Effector memory CD8-positive, alpha-beta T cell (primary cell): Measurements from ENCODE around the gene GPR179.

Source experiments
- ATAC-seq: fragments of 150-1000 bp; cut with Tn5 transposase; replicated peaks from 2 replicates; pipeline ENCODE4 v1.10.0; 2021; ENCODE audit warnings: mild to moderate bottlenecking, moderate library complexity
- DNase-seq, 3 experiments: peaks; one replicate each; pipeline ENCODE4 v3.0.0; 2021
- H3K27ac Mint-ChIP-seq, 2 donors: one replicate each; pipeline ENCODE4 v1.8.0; 2022; ENCODE audit warnings: mild to moderate bottlenecking in 2 of 2, mixed read lengths in 2 of 2, moderate library complexity in 2 of 2
- H3K27me3 Mint-ChIP-seq, 2 donors: one replicate each; pipeline ENCODE4 v1.8.0; 2022; ENCODE audit warnings: mixed read lengths in 2 of 2
- H3K36me3 Mint-ChIP-seq: one replicate; pipeline ENCODE4 v1.8.0; 2022; ENCODE audit warnings: mild to moderate bottlenecking, moderate library complexity, mixed read lengths; ENCODE audit not compliant: insufficient read depth
- H3K4me1 Mint-ChIP-seq, 2 donors: one replicate each; pipeline ENCODE4 v1.8.0; 2022; ENCODE audit warnings: low read depth in 2 of 2, mixed read lengths in 2 of 2
- H3K4me3 Mint-ChIP-seq, 2 donors: one replicate each; pipeline ENCODE4 v1.8.0; 2022; ENCODE audit warnings: mild to moderate bottlenecking in 2 of 2, mixed read lengths in 2 of 2, moderate library complexity in 2 of 2
- H3K9me3 Mint-ChIP-seq, 2 donors: one replicate each; pipeline ENCODE4 v1.8.0; 2022; ENCODE audit warnings: mixed read lengths in 2 of 2

GPR179 gene

DNA sequence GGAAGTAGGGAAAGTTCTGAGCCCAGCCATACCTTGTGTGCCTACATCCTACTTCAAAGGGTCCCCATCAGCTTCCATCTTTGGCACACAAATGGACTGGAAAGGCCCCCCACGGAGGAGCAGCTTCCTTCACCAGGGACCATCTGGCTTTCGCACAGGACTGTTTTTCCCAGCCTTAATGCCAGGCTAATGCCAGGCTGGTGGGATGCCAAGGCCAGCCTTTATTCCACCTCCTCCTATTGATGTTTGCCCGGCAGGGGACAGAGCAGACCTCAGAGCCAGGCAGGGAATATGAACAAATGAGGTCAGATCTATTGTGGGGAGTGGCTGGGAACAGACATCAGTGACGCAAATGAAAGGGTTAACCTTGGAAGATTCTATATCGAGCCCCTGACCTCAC, 5.7 kb downstream of the GPR179 start:
- Mint-ChIP-seq H3K9me3 (no peaks in the 10 kb centered on the region), H3K27me3 (peaks cover 26 to 58% of the 10 kb centered on the region in 2 donors), H3K27ac (no peak overlapping the region), H3K4me1 (no peaks in the 10 kb centered on the region), H3K36me3 (no peaks in the 10 kb centered on the region), H3K4me3 (no peak overlapping the region)
- no peak for ATAC-seq
- no peak for DNase-seq

DNA sequence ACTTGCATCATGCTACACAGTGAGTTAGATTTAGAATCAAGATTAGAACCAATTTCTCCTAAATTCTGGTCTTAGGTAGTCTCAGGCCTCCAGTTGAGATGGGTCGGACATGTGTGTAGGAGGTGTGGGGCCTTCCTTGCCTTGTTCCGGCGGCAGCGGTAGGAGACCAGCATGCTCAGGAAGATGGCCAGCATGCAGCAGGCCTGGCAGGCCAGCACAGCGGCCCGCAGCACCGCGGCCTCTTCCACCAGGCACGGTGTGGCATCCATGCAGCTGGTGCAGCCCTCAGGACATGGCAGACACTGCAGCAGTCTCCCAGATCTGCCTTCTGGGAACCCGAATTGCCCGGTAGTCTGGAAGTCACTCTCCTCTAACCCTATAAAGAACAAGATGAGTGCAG, 6.9 kb downstream of the GPR179 start:
- no peaks in the 10 kb centered on the region for H3K36me3 Mint-ChIP-seq

DNA sequence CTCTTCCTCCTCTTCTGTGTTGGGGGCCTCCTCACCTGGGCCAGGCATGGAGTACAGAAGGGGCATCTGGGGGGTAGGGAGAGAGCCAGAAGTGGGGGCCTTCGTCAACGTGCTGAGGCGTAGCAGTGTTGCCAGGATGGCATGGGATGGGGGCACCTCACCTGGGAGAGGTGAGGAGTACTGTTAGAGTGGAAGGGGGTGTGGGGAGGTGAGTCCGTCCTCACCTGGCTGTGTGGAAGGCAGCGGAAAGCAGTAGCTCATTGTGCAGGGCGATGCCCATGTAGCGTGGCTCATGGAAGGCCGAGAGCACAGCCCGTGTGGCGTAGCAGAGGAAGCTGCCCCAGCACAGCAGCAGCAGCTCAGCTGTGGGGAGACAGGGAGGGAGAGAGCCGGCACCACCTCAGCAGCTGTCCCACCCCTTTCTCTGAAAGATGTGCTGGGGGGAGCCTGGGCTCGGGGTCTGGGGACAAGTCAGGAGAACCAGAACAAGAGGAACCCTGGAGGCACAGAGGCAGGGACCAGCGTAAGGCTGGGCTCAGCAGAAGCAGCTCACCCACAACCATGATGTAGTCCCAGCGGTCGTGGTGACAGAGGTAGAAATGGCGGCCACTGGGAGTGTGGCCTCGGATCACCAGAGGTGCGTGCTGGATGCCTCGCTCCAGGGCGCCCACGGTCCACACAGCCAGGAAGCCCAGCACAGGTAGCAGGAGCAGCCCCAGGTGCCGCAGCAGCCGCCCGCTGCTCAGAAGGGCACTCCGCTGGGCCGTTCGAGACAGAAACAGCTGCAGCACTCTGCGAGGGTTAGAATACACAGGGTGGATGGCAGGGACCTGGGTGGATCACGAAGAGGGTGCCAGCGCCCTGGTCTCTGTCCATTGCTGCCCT, 9.0 kb downstream of the GPR179 start:
- no peak overlapping the region for H3K27ac Mint-ChIP-seq
- H3K9me3 Mint-ChIP-seq = no peaks in the 10 kb centered on the region
- ATAC-seq (no peak), DNase-seq (no peak)
- no peaks in the 10 kb centered on the region for H3K4me1 Mint-ChIP-seq
- H3K36me3 Mint-ChIP-seq = no peaks in the 10 kb centered on the region
- H3K4me3 Mint-ChIP-seq = no peak overlapping the region
- peaks cover 38 to 69% of the 10 kb centered on the region in 2 donors for H3K27me3 Mint-ChIP-seq

More for the DNA sequence above, 6.9 kb downstream of the GPR179 start:
- DNase-seq = no peak
- Mint-ChIP-seq H3K27ac (peak overlapping the region in 1 of 2 donors; percentile 22), H3K4me3 (no peak overlapping the region), H3K9me3 (no peaks in the 10 kb centered on the region), H3K4me1 (no peaks in the 10 kb centered on the region), H3K27me3 (peaks cover 25 to 58% of the 10 kb centered on the region in 2 donors)
- ATAC-seq = no peak

DNA sequence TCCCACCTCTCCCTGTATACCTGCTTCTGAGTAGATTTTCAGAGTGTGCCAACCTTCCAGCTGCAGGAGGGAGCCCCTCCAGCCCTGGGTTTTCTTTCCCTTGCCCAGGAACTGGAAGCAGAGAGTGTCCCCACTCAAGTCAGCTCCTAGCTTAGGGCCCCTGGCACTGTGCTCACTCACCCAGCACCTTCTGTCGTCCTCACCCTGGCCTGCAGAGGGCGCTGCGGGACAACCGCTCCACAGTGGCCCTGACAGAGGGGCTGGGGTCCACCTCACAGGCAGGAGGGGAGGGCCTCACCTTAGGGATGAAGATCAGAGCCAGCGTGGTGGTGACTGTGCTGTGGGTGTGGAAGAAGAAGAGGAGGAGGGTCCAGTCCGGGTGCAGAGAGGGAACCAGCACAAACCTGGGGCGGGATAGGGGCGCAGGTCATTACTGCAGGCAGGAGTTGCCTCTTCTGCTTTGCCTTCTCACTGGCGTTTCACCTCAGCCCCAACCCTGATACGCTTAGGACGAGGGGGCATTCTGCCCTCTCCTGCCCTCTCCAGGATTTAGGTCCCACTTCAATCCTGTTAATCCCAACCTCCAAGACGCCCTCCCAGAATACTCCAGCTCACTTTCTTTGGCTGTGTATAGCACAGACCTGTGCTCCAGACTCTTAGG, 10.0 kb downstream of the GPR179 start:
- no peaks in the 10 kb centered on the region for H3K4me1 Mint-ChIP-seq

GRCh38 chr17:38332735-38333134, 11.0 kb downstream of the GPR179 start:
- Mint-ChIP-seq H3K36me3 (no peaks in the 10 kb centered on the region), H3K4me1 (no peaks in the 10 kb centered on the region), H3K4me3 (no peak overlapping the region), H3K27me3 (peaks cover 46 to 84% of the 10 kb centered on the region in 2 donors), H3K9me3 (no peaks in the 10 kb centered on the region), H3K27ac (no peak overlapping the region)
- DNase-seq (no peak), ATAC-seq (no peak)

More for the DNA sequence above, 10.0 kb downstream of the GPR179 start:
- Mint-ChIP-seq H3K9me3 (no peaks in the 10 kb centered on the region), H3K36me3 (no peaks in the 10 kb centered on the region), H3K27me3 (peaks cover 44 to 78% of the 10 kb centered on the region in 2 donors), H3K4me3 (no peak overlapping the region), H3K27ac (no peak overlapping the region)
- DNase-seq (peak; percentile 23 to 32 (median 26)), ATAC-seq (peak; percentile 54)

- ATAC-seq = no peak
- Mint-ChIP-seq H3K9me3 (no peaks in the 10 kb centered on the region), H3K36me3 (no peaks in the 10 kb centered on the region), H3K27me3 (peaks cover 41 to 77% of the 10 kb centered on the region in 2 donors), H3K4me3 (no peak overlapping the region), H3K4me1 (no peaks in the 10 kb centered on the region), H3K27ac (no peak overlapping the region)
- no peak for DNase-seq
These were observed 12.8 kb downstream of the GPR179 start for GRCh38 chr17:38330941-38331411.

DNA sequence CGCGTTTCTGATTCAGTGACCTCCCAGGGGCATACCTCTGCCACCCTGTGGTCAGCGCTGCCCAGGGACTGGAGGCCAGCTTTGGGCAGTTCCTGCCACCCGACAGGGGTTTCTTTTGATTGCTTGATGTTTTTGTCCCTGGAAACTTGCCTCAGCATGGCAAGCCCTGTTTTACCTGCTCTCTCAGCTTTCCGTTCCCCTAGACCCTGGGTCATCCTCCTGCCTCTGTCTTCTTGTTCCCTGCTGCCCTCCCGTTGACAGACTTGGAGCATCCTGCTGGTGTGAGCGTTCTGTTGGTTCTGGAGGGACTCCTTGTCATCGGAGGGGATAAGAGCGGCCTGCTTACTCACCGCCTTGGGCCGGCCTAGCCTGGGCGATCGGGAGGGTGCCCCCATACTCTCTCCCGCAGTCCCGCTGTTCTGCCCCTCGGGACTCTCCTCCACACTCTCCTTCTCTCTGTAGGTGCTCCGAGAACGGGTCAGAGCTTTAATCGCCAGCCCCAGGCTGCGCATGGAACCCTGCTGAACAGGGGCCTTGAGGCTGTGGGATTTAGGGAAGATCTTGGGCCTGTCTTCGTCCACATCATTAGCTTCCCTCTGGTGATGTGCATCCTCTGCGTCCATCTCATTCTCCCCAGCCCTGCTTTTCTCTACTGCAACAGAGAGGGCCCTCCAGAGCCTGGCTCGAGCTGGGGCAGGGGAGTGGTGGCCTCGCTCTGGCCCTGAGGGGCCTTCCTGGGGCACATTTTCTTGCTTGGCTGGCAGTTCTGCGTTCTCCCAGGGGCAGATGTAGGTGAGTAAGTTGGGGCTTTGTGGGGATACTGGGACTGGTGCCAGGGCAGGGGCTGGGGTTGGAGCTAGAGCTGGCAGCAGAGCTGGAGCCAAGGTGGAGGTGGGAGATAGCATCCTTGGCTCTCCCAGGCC, 13.7 kb downstream of the GPR179 start:
- no peaks in the 10 kb centered on the region for H3K4me1 Mint-ChIP-seq
- no peak for ATAC-seq
- H3K4me3 Mint-ChIP-seq = no peak overlapping the region
- H3K9me3 Mint-ChIP-seq = no peaks in the 10 kb centered on the region
- no peaks in the 10 kb centered on the region for H3K36me3 Mint-ChIP-seq
- no peak for DNase-seq
- no peak overlapping the region for H3K27ac Mint-ChIP-seq
- peaks cover 41 to 77% of the 10 kb centered on the region in 2 donors for H3K27me3 Mint-ChIP-seq

GRCh38 chr17:38329284-38329683, 14.5 kb downstream of the GPR179 start:
- Mint-ChIP-seq H3K36me3 (no peaks in the 10 kb centered on the region), H3K4me3 (no peak overlapping the region), H3K27me3 (peaks cover 41 to 73% of the 10 kb centered on the region in 2 donors), H3K4me1 (no peaks in the 10 kb centered on the region), H3K27ac (no peak overlapping the region), H3K9me3 (no peaks in the 10 kb centered on the region)
- ATAC-seq (no peak), DNase-seq (no peak)

GRCh38 chr17:38328620-38329019, 15.1 kb downstream of the GPR179 start:
- Mint-ChIP-seq H3K27ac (no peak overlapping the region), H3K36me3 (no peaks in the 10 kb centered on the region), H3K27me3 (peaks cover 37 to 66% of the 10 kb centered on the region in 2 donors), H3K9me3 (no peaks in the 10 kb centered on the region), H3K4me1 (no peaks in the 10 kb centered on the region), H3K4me3 (no peak overlapping the region)
- ATAC-seq (no peak), DNase-seq (no peak)

GRCh38 chr17:38327936-38328335, 15.8 kb downstream of the GPR179 start:
- no peak for ATAC-seq
- Mint-ChIP-seq H3K27ac (no peak overlapping the region), H3K36me3 (peaks cover 3% of the 10 kb centered on the region), H3K27me3 (peaks cover 31 to 59% of the 10 kb centered on the region in 2 donors), H3K4me1 (no peaks in the 10 kb centered on the region), H3K9me3 (no peaks in the 10 kb centered on the region), H3K4me3 (no peak overlapping the region)
- DNase-seq = no peak

GRCh38 chr17:38326996-38327792, 16.6 kb downstream of the GPR179 start:
- Mint-ChIP-seq H3K4me3 (no peak overlapping the region), H3K27ac (peak overlapping the region in 1 of 2 donors; percentile 49), H3K27me3 (peaks cover 31 to 53% of the 10 kb centered on the region in 2 donors), H3K4me1 (no peaks in the 10 kb centered on the region), H3K36me3 (peaks cover 3% of the 10 kb centered on the region), H3K9me3 (no peaks in the 10 kb centered on the region)
- DNase-seq (no peak), ATAC-seq (no peak)

DNA sequence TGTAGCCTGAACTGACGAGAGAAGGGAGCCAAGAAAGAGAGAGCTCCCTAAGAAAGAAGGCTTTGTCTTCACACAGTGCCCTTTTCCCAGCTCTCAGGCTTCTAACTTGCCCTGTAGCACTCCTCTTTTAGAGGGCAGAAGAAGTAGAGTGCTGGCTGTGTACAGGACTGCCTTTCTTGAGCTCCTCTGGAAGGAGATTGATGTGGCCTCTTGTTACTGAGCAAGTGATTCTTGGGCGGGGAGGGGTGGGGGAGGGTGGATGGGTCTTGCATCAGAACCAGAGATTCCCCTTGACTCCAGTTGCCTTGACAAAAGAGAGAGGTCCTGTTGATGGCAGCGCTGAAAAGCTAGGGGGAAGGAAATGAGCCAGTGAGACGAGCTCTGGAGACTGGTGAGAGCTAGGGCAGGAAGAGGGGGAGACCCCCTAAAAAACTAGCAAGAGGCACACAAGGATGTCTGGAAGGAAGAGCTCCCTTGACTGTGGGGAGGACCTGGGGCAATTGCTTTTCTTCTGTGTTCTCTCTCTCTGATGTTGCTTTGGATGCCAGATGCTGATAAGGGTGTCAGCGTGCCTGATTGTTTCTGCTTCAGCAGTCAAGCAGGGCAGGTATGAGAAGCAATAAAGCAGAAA, 18.4 kb downstream of the GPR179 start:
- Mint-ChIP-seq H3K9me3 (no peaks in the 10 kb centered on the region), H3K4me3 (no peak overlapping the region), H3K27ac (no peak overlapping the region), H3K27me3 (peaks cover 20 to 37% of the 10 kb centered on the region in 2 donors), H3K4me1 (no peaks in the 10 kb centered on the region), H3K36me3 (peaks cover 11% of the 10 kb centered on the region)
- DNase-seq (no peak), ATAC-seq (no peak)
